ENCODE results near the gene KRTAP9-4. TPM values are rescaled to one million over a fixed set of nuclear protein-coding genes. Genes with fewer than 3 reads are reported as not detected.

Gene KRTAP9-4
- total and polyA plus RNA-seq, 2 experiments from 2014 or later: not detected

DNA sequence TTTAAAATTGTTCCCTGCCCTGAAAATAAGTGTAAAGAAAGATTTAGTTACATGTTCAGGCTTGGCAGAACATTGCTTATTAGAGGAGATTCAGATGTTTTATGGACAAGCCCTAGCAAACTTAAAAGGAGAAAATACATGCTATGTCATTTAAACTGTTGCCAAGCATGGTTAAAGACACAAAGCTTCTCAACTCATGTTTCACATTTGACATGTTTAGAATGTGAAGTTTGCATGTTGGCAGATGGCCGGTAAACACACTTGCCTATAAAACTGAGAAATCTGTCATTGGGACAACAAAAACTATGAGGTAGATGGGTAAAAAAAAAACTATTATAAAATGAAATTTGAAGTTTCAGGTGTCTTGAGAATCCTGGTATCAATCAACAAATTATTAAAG, 47.4 kb downstream of the KRTAP9-4 start:
- H3K4me3 ChIP-seq: no peak overlapping the region
- no peaks in the 10 kb centered on the region for H3K79me2 ChIP-seq
- no peak overlapping the region for H3K27ac ChIP-seq
- no peaks in the 10 kb centered on the region for H4K20me1 ChIP-seq (ENCODE audit: insufficient read depth, poor library complexity, severe bottlenecking)
- no peaks in the 10 kb centered on the region for H3K4me1 ChIP-seq (ENCODE audit: insufficient read depth)
- peak; percentile 12 for DNase-seq (ENCODE audit: low spot score)
- peak; percentile 63 for TF ChIP-seq EZH2phosphoT487 (IDR thresholded peaks at IDR 0.05; ENCODE audit: low read depth, severe bottlenecking, unreplicated experiment)
- TF ChIP-seq, protein P1, sequence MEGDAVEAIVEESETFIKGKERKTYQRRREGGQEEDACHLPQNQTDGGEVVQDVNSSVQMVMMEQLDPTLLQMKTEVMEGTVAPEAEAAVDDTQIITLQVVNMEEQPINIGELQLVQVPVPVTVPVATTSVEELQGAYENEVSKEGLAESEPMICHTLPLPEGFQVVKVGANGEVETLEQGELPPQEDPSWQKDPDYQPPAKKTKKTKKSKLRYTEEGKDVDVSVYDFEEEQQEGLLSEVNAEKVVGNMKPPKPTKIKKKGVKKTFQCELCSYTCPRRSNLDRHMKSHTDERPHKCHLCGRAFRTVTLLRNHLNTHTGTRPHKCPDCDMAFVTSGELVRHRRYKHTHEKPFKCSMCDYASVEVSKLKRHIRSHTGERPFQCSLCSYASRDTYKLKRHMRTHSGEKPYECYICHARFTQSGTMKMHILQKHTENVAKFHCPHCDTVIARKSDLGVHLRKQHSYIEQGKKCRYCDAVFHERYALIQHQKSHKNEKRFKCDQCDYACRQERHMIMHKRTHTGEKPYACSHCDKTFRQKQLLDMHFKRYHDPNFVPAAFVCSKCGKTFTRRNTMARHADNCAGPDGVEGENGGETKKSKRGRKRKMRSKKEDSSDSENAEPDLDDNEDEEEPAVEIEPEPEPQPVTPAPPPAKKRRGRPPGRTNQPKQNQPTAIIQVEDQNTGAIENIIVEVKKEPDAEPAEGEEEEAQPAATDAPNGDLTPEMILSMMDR (IDR thresholded peaks at IDR 0.05; ENCODE audit: poor library complexity): no peak
- TF ChIP-seq EZH2 (IDR thresholded peaks at IDR 0.05; ENCODE audit: borderline replicate concordance): no peak
- H3K9me3 ChIP-seq (ENCODE audit: low read depth): no peaks in the 10 kb centered on the region
- no peaks in the 10 kb centered on the region for H3K36me3 ChIP-seq (replicated peaks; ENCODE audit: insufficient read depth, low read depth)
- 66% methylated on average over 1 of the region's 1 CpG for WGBS (ENCODE audit: low lambda C conversion rate, missing lambda C conversion rate)
- H3K27me3 ChIP-seq: no peaks in the 10 kb centered on the region
- H3K9me2 ChIP-seq (replicated peaks; ENCODE audit: insufficient read depth): no peaks in the 10 kb centered on the region
- H2AFZ ChIP-seq: no peak overlapping the region
- no peak overlapping the region for H3K4me2 ChIP-seq

DNA sequence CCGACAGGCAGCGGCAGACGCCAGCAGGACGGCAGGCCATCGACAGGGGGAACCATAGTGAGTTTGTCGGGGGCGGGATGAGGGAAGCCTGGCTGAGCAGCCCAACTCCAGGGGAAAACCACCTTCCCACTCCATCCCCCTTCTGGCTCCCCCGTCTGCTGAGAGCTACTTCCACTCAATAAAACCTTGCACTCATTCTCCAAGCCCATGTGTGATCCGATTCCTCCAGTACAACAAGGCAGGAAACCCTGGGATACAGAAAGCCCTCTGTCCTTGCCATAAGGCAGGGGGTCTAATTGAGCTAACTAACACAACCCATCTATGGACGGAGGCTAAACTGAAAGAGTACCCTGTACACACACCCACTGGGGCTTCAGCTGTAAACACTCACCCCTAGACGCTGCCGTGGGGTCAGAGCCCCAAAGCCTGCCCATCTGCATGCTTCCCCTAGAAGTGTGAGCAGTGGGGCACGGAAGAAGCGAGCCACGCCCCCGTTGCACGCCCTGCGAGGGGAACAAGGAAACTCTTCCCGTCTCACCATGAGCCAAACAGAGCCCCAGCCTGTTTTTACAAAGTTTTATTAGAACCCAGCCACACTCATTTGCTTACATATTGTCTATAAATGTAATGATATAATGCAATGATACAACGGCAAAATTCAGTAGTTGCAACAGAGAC, 49.1 kb downstream of the KRTAP9-4 start:
- Histone ChIP-seq H3K27me3 (no peaks in the 10 kb centered on the region), H3K36me3 (replicated peaks; ENCODE audit: insufficient read depth, low read depth) (no peaks in the 10 kb centered on the region), H3K4me1 (ENCODE audit: insufficient read depth) (no peaks in the 10 kb centered on the region), H3K4me3 (no peak overlapping the region), H3K4me2 (no peak overlapping the region), H2AFZ (no peak overlapping the region), H3K9me2 (replicated peaks; ENCODE audit: insufficient read depth) (no peaks in the 10 kb centered on the region), H3K79me2 (no peaks in the 10 kb centered on the region), H3K27ac (no peak overlapping the region), H3K9me3 (ENCODE audit: low read depth) (no peaks in the 10 kb centered on the region), H4K20me1 (ENCODE audit: insufficient read depth, poor library complexity, severe bottlenecking) (no peaks in the 10 kb centered on the region)
- 90% methylated on average over 19 of the region's 20 CpGs for WGBS (ENCODE audit: low lambda C conversion rate, missing lambda C conversion rate)
- no peak for DNase-seq (ENCODE audit: low spot score)
- TF ChIP-seq EZH2phosphoT487 (IDR thresholded peaks at IDR 0.05; ENCODE audit: low read depth, severe bottlenecking, unreplicated experiment) (no peak), EZH2 (IDR thresholded peaks at IDR 0.05; ENCODE audit: borderline replicate concordance) (no peak)
- TF ChIP-seq, protein P1 (IDR thresholded peaks at IDR 0.05; ENCODE audit: poor library complexity): no peak

Small RNA genes lying within 50 kb of the gene (small RNA-seq; reads per million reads assigned to genes)
- not detected for gene KRTAP9-10P

Other genes starting within 250 kb of the KRTAP9-4 start
Only the 30 nearest of the 41 such genes appear.
- not detected in 2 replicates for gene KRTAP2-3, start 189.6 kb upstream of the KRTAP9-4 start, total RNA-seq
- gene KRTAP2-3, start 189.6 kb upstream of the KRTAP9-4 start, polyA plus RNA-seq: not detected in 2 replicates
- gene KRTAP2-4, start 183.8 kb upstream of the KRTAP9-4 start, total RNA-seq: not detected in 2 replicates
- gene KRTAP2-4, start 183.8 kb upstream of the KRTAP9-4 start, polyA plus RNA-seq: not detected in 2 replicates
- gene KRTAP4-7, start 165.5 kb upstream of the KRTAP9-4 start, total RNA-seq: not detected in 2 replicates
- not detected in 2 replicates for gene KRTAP4-7, start 165.5 kb upstream of the KRTAP9-4 start, polyA plus RNA-seq
- gene KRTAP4-8, start 151.5 kb upstream of the KRTAP9-4 start, total RNA-seq: not detected in 2 replicates
- not detected in 2 replicates for gene KRTAP4-8, start 151.5 kb upstream of the KRTAP9-4 start, polyA plus RNA-seq
- gene KRTAP4-16, start 147.5 kb upstream of the KRTAP9-4 start, total RNA-seq: not detected in 2 replicates
- gene KRTAP4-16, start 147.5 kb upstream of the KRTAP9-4 start, polyA plus RNA-seq: not detected in 2 replicates
- gene KRTAP4-9, start 144.3 kb upstream of the KRTAP9-4 start, total RNA-seq: not detected in 2 replicates
- gene KRTAP4-9, start 144.3 kb upstream of the KRTAP9-4 start, polyA plus RNA-seq: not detected in 2 replicates
- not detected in 2 replicates for gene KRTAP4-11, start 131.3 kb upstream of the KRTAP9-4 start, total RNA-seq
- not detected in 2 replicates for gene KRTAP4-11, start 131.3 kb upstream of the KRTAP9-4 start, polyA plus RNA-seq
- gene KRTAP4-12, start 125.5 kb upstream of the KRTAP9-4 start, total RNA-seq: not detected in 2 replicates
- gene KRTAP4-12, start 125.5 kb upstream of the KRTAP9-4 start, polyA plus RNA-seq: not detected in 2 replicates
- not detected in 2 replicates for gene KRTAP4-6, start 109.1 kb upstream of the KRTAP9-4 start, total RNA-seq
- not detected in 2 replicates for gene KRTAP4-6, start 109.1 kb upstream of the KRTAP9-4 start, polyA plus RNA-seq
- gene KRTAP4-5, start 99.9 kb upstream of the KRTAP9-4 start, total RNA-seq: not detected in 2 replicates
- gene KRTAP4-5, start 99.9 kb upstream of the KRTAP9-4 start, polyA plus RNA-seq: not detected in 2 replicates
- gene KRTAP4-4, start 88.9 kb upstream of the KRTAP9-4 start, total RNA-seq: not detected in 2 replicates
- not detected in 2 replicates for gene KRTAP4-4, start 88.9 kb upstream of the KRTAP9-4 start, polyA plus RNA-seq
- gene KRTAP4-3, start 81.5 kb upstream of the KRTAP9-4 start, total RNA-seq: not detected in 2 replicates
- gene KRTAP4-3, start 81.5 kb upstream of the KRTAP9-4 start, polyA plus RNA-seq: not detected in 2 replicates
- gene KRTAP4-2, start 71.5 kb upstream of the KRTAP9-4 start, total RNA-seq: not detected in 2 replicates
- gene KRTAP4-2, start 71.5 kb upstream of the KRTAP9-4 start, polyA plus RNA-seq: not detected in 2 replicates
- not detected in 2 replicates for gene KRTAP4-1, start 64.8 kb upstream of the KRTAP9-4 start, total RNA-seq
- not detected in 2 replicates for gene KRTAP4-1, start 64.8 kb upstream of the KRTAP9-4 start, polyA plus RNA-seq
- gene KRTAP9-1, start 59.8 kb upstream of the KRTAP9-4 start, total RNA-seq: not detected in 2 replicates
- gene KRTAP9-1, start 59.8 kb upstream of the KRTAP9-4 start, polyA plus RNA-seq: not detected in 2 replicates
- gene KRTAP9-2, start 23.0 kb upstream of the KRTAP9-4 start, total RNA-seq: not detected in 2 replicates
- gene KRTAP9-2, start 23.0 kb upstream of the KRTAP9-4 start, polyA plus RNA-seq: not detected in 2 replicates
- gene KRTAP9-3, start 17.2 kb upstream of the KRTAP9-4 start, total RNA-seq: not detected in 2 replicates
- not detected in 2 replicates for gene KRTAP9-3, start 17.2 kb upstream of the KRTAP9-4 start, polyA plus RNA-seq
- not detected in 2 replicates for gene KRTAP9-8, start 11.7 kb upstream of the KRTAP9-4 start, total RNA-seq
- not detected in 2 replicates for gene KRTAP9-8, start 11.7 kb upstream of the KRTAP9-4 start, polyA plus RNA-seq
- not detected in 2 replicates for gene KRTAP9-9, start 5.7 kb downstream of the KRTAP9-4 start, total RNA-seq
- not detected in 2 replicates for gene KRTAP9-9, start 5.7 kb downstream of the KRTAP9-4 start, polyA plus RNA-seq
- not detected in 2 replicates for gene KRTAP9-6, start 15.7 kb downstream of the KRTAP9-4 start, total RNA-seq
- gene KRTAP9-6, start 15.7 kb downstream of the KRTAP9-4 start, polyA plus RNA-seq: not detected in 2 replicates
- not detected in 2 replicates for gene KRTAP9-7, start 26.0 kb downstream of the KRTAP9-4 start, total RNA-seq
- gene KRTAP9-7, start 26.0 kb downstream of the KRTAP9-4 start, polyA plus RNA-seq: not detected in 2 replicates
- not detected in 2 replicates for gene KRTAP29-1, start 53.2 kb downstream of the KRTAP9-4 start, total RNA-seq
- not detected in 2 replicates for gene KRTAP29-1, start 53.2 kb downstream of the KRTAP9-4 start, polyA plus RNA-seq
- gene KRTAP16-1, start 59.6 kb downstream of the KRTAP9-4 start, total RNA-seq: not detected in 2 replicates
- not detected in 2 replicates for gene KRTAP16-1, start 59.6 kb downstream of the KRTAP9-4 start, polyA plus RNA-seq
- gene KRTAP17-1, start 66.0 kb downstream of the KRTAP9-4 start, total RNA-seq: not detected in 2 replicates
- gene KRTAP17-1, start 66.0 kb downstream of the KRTAP9-4 start, polyA plus RNA-seq: 0.33 TPM in 1 of 2 replicates, not detected in the other
- gene KRT33A, start 101.1 kb downstream of the KRTAP9-4 start, total RNA-seq: not detected in 2 replicates
- not detected in 2 replicates for gene KRT33A, start 101.1 kb downstream of the KRTAP9-4 start, polyA plus RNA-seq
- gene KRT33B, start 120.1 kb downstream of the KRTAP9-4 start, total RNA-seq: not detected in 2 replicates
- gene KRT33B, start 120.1 kb downstream of the KRTAP9-4 start, polyA plus RNA-seq: 0.35 TPM in 1 of 2 replicates, not detected in the other
- 0.20 TPM in 1 of 2 replicates, not detected in the other for gene KRT34, start 132.6 kb downstream of the KRTAP9-4 start, total RNA-seq
- 0.71 TPM in 1 of 2 replicates, not detected in the other for gene KRT34, start 132.6 kb downstream of the KRTAP9-4 start, polyA plus RNA-seq
- not detected in 2 replicates for gene KRT31, start 147.9 kb downstream of the KRTAP9-4 start, total RNA-seq
- gene KRT31, start 147.9 kb downstream of the KRTAP9-4 start, polyA plus RNA-seq: not detected in 2 replicates
- gene KRT37, start 174.9 kb downstream of the KRTAP9-4 start, total RNA-seq: not detected in 2 replicates
- not detected in 2 replicates for gene KRT37, start 174.9 kb downstream of the KRTAP9-4 start, polyA plus RNA-seq
- gene KRT38, start 191.3 kb downstream of the KRTAP9-4 start, total RNA-seq: not detected in 2 replicates
- not detected in 2 replicates for gene KRT38, start 191.3 kb downstream of the KRTAP9-4 start, polyA plus RNA-seq